NCI-H2171 (cell line): Measurements from ENCODE around the gene FAM83G.
A peak's percentile ranks its signal among the peaks of the same experiment; 100 is the strongest.
"Not testable (repeated sequence)": the region's sequence is repeated elsewhere in the genome, so short reads cannot be mapped to it uniquely, and the experiment has no call there.

Experiments
- DNase-seq: peaks from one replicate; lab custom pipeline; 2025; lab: John Stamatoyannopoulos, UW

Gene FAM83G

GRCh38 chr17:19004421-19005136 is at the start of gene FAM83G:
Gene FAM83G (minus strand): TSS chr17:19004764. CDS start chr17:19004041, 723 bp downstream.
- DNase-seq = peak; percentile 64

GRCh38 chr17:19048826-19049225 is 44.3 kb upstream of the FAM83G start:
- not testable (repeated sequence) for DNase-seq

- DNase-seq = not testable (repeated sequence)
These were observed 42.9 kb upstream of the FAM83G start for GRCh38 chr17:19047510-19047909.

GRCh38 chr17:19046782-19047375 is 42.3 kb upstream of the FAM83G start, which contains the start of gene GRAP:
Gene GRAP (minus strand): TSS chr17:19046957. CDS start chr17:19046926, 31 bp downstream.
- not testable (repeated sequence) for DNase-seq

GRCh38 chr17:19044643-19045042 is 40.1 kb upstream of the FAM83G start:
- DNase-seq = not testable (repeated sequence)

- not testable (repeated sequence) for DNase-seq
These were observed 38.5 kb upstream of the FAM83G start for GRCh38 chr17:19043032-19043431.

GRCh38 chr17:19042369-19042768 is 37.8 kb upstream of the FAM83G start:
- DNase-seq = not testable (repeated sequence)

- DNase-seq = not testable (repeated sequence)
These were observed 37.3 kb upstream of the FAM83G start for GRCh38 chr17:19041871-19042270.

GRCh38 chr17:19040350-19040749 is 35.8 kb upstream of the FAM83G start:
- DNase-seq = not testable (repeated sequence)

GRCh38 chr17:19038730-19039129 is 34.2 kb upstream of the FAM83G start:
- not testable (repeated sequence) for DNase-seq

GRCh38 chr17:19038007-19038406 is 33.4 kb upstream of the FAM83G start:
- DNase-seq = not testable (repeated sequence)

- DNase-seq = not testable (repeated sequence)
These were observed 33.0 kb upstream of the FAM83G start for GRCh38 chr17:19037547-19037946.

- DNase-seq = not testable (repeated sequence)
These were observed 31.6 kb upstream of the FAM83G start for GRCh38 chr17:19036186-19036585.

- not testable (repeated sequence) for DNase-seq
These were observed 27.9 kb upstream of the FAM83G start for GRCh38 chr17:19032377-19032988.

- DNase-seq = not testable (repeated sequence)
These were observed 27.2 kb upstream of the FAM83G start for GRCh38 chr17:19031729-19032128.

- DNase-seq = not testable (repeated sequence)
These were observed 26.3 kb upstream of the FAM83G start for GRCh38 chr17:19030771-19031449.

- DNase-seq = not testable (repeated sequence)
These were observed 25.2 kb upstream of the FAM83G start for GRCh38 chr17:19029740-19030139.

GRCh38 chr17:19028671-19029070 is 24.1 kb upstream of the FAM83G start:
- DNase-seq = not testable (repeated sequence)

GRCh38 chr17:19024101-19025078 is 19.8 kb upstream of the FAM83G start:
- DNase-seq = no peak

- no peak for DNase-seq
These were observed 18.8 kb upstream of the FAM83G start for GRCh38 chr17:19023209-19023999.
